Stimulated activated CD4-positive, alpha-beta T cell treated with anti-CD3 and anti-CD28 coated beads, Interleukin-15, amount 100 ng/mL, for 48 hours (primary cell): ENCODE data around the gene TNRC6A.
"Not testable (repeated sequence)": the region's sequence is repeated elsewhere in the genome, so short reads cannot be mapped to it uniquely, and the experiment has no call there.

ENCODE experiments used
- DNase-seq, 2 donors: peaks; one replicate each; pipeline ENCODE4 v3.0.0-alpha.2; 2020; ENCODE audit warnings: low read depth in 2 of 2

The TNRC6A gene

DNA sequence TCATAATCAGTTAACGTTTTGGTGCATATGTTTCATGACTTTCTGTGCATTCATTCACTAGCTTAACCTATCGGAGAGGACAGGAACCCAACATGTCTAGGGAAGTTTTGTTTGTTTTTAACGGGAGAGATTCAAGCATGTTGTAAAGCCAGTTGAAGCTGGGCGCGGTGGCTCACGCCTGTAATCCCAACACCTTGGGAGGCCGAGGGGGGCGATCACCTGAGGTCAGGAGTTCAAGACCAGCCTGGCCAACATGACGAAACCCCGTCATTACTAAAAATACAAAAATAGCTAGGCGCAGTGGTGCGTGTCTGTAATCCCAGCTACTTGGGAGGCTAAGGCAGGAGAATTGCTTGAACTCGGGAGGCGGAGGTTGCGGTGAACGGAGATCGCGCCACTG, 1.4 kb upstream of the TNRC6A start:
- no peak for DNase-seq

DNA sequence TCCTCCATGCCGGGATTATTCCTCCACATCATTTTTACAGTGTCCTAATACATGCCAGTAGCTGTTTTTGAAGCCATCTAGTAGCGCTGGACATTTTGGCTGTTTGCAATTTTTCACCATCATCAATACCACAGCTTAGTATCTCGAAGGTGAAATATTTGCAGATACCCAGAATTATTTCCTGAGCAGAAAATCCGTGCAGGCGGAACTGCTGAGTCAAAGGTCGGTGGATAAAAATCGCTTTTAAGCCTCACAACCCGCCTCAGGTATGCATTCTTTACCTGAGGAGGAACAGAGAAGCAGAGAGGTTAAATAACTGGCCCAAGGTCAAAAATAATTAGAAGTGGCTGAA, 584 bp upstream of the TNRC6A start:
- DNase-seq, result no peak

DNA sequence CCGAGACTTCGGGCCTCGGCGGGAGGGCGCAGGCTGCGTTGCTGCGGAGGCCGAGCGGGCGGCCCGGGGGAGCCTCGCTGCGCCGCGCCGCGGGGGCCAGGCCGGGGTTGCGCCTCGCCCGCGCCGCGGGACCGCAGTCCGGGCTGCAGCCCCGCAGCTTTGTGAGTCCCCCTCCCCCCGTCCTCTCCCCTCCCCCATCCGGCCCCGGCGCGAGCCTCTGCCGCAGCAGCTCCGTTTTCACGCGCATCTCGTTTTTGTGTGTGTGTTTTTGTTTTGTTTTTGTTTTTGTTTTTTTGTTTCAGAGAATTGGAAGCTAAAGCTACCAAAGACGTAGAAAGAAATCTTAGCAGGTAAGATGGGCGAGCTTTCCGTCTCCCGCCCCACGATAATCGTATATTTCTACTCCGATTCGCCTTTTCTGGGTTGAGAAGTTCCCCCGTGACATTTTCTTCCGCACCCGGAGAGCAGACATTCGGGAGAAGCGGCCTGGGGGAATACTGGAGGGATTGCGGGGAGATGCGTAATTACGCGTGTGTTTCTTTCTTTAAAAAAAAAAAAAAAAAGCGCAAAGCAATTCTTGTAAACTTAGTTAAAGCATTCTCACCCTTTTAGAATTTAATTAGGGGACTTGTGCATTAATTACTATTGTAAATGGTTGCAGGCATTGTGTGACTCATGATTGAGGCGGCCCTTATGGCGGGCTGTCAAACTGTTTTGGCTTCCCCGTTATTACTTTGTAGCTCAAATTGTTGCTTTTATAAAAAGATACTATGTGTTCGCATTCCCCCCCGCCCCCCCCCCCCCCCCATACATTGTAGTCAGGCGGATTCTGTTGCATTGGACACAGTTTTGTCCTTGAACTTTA, 732 bp downstream of the TNRC6A start:
- peak in 1 of 2 donors; percentile 8 for DNase-seq

DNA sequence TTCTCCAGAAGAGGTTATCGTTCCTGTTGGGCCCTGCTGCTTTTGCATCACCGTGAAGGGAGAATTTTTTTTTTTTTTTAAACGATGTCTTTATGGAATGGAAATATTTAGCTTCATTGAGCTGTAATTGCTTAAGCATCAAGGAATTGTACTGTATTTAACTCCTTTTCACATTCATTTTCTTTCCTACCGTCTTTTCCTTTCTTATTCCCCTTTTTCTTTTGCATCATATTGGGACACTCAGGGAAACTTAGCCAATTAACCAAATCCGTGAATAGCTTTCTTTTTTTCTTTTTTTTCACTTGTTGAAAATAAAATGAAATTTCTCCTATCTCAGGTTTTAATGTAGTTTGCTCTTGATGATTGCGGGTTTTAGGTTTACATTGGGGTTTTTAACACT, 1.5 kb downstream of the TNRC6A start:
- no peak for DNase-seq

DNA sequence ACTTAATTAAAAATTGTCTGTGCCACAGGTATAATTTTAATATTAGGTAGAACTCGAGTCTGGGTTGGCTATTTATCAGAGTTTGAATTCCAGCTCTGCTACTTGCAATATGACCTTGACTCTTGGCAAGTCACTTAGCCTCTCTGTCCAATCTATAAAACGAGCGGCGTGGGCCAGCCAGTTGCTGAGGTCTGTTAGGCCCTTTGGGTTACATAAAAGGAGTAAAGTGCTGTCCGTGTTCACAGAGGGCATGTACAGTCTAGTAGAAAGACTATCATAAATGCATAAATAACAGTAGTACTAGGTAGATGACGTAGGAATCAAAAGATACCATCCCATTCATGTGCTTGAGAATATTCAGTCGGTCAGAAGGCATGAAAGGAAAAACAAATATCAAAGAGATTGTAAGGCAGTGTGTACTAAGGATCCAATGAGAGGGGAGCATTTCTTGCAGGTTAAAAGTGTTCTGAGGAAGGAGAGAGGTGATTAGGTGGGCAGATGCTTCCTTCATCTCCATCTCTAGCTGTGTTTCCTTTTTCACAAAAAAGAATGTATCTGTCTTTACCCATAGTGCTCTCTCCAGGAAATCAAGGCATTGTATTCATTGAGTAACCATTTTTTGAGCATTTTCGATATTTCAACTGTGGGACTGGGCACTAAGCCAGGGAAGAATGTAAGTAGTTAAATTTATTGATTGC, 2.4 kb downstream of the TNRC6A start:
- no peak for DNase-seq

DNA sequence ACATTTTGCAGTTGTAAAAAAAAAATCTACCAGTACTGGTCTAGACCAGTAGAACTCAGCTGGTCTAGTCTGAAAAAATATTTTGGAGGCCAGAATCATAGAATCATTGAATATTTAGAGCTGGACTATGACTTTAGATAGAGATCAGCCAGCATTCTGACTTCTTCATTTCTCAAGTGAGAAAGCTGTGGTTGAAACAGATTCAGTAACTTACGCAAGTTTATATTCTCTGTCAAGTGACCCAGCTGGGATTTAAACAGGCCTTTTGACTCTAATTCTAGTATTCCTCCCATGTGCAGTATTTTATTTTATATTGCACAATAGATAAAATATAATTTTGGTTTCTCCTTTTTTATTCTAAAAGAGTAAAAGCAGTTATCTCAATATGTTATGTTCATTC, 4.9 kb downstream of the TNRC6A start:
- DNase-seq, result no peak

DNA sequence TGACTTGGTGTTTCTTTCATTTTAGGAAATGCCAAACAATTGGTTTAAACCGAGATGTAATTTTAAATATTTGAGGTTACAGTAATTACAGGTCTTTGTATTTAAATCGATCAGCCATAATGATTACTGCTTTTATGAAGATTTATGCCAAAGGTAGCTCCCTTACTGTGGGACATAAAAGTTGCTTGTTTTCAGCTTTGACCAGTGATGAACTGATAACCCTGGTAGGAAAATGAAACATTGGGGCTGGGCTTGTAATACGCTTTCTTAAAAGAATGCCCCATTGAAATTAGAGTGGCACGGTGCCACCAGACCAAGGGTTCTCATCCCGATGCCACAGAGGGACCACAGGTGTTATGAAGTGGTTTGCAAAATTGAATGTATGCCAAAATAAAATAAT, 7.3 kb downstream of the TNRC6A start:
- no peak for DNase-seq

DNA sequence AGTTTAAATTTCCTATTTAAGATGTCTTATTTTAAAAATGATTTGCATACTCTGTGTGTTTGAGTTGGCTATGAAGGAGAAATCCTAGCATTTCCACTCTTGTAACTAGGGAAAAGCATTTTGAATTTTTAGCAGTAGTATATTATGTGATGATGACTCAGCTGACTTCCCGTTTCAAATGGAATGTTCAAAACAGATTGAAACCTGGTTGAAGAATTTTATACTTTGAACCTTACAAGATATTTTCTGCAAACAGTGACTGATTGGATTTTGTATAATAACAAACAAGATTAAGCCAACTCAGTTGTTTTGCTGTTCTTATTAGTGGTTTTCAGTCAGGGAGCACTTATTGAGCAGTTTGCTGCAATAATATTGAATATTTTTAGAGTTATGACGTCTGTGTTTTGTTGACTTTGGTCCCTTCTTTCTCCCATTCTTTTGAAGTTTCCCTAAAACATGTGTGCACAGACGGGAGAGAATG, 8.0 kb downstream of the TNRC6A start:
- no peak for DNase-seq

DNA sequence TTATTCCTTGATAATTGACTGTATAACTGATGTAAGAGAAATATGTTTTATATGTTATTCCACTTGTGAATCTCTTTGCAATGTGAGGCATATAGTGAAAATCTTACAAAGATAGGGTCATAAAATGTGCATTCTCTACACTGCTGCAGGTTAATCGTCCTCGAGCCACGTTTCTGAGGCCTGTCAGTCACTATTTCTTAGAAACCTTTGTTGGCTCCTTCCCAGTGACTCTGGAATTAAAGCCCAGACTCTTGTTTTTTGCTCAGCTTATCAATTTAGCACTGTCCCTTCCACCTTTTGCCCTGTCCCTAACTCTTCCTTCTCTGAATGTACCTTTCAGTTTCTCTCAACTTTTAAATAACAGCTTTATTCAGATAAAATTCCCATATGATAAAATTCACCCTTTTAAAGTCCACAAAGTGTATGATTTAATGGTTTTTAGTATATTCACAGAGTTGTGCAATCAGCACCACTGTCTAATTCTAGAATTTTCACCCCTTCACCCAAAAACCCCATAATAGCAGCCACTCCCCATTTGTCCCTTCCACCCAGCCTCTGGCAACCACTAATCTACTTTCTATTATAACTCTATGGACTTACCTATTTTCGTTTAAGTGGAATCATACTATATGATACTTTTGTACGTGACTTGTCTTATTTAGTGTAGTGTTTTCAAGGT, 8.6 kb downstream of the TNRC6A start:
- DNase-seq, result no peak

DNA sequence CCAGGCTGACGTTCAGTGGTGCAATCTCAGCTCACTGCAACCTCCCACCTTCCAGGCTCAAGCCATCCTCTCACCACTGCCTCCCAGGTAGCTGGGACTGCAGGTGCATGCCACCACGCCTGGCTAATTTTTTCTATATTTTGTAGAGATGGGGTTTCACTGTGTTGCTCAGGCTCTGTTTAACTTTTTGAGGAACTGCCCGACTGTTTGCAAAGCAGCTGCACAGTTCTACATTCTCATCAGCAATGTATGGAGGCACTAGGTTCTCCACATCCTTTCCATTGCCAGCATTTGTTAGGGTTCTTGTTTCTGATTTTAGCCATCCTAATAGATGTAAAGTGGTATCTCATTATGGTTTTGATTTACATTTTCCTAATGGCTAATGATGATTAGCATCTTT, 9.4 kb downstream of the TNRC6A start:
- no peak for DNase-seq

DNA sequence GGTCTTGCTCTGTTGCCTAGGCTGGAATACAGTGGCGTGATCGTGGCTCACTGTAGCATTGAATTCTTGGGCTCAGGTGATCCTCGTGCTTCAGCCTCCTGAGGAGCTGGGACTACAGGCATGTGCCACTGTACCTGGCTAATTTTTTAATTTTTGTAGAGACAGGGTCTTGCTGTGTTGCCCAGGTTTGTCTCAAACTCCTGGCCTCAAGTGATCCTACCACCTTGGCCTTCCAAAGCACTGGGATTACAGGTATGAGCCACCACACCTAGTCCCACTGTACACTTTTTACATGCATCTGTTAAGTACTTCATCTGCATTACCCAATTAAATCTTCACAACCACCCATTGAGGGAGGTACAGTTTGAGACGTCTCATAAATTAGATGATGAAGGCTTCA, 12.4 kb downstream of the TNRC6A start:
- no peak for DNase-seq

DNA sequence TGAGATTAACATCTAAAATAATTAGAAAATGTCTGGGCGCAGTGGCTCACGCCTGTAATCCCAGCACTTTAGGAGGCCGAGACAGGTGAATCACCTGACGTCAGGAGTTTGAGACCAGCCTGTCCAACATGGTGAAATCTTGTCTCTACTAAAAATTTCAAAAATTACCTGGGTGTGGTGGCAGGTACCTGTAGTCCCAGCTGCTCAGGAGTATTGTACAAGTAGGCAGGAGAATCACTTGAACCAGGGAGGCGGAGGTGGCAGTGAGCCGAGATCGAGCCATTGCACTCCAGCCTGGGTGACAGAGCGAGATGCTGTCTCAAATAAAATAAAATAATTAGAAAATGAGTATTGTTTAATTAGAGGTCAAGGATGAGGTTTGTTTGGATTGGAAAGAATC, 13.2 kb downstream of the TNRC6A start:
- not testable (repeated sequence) for DNase-seq

DNA sequence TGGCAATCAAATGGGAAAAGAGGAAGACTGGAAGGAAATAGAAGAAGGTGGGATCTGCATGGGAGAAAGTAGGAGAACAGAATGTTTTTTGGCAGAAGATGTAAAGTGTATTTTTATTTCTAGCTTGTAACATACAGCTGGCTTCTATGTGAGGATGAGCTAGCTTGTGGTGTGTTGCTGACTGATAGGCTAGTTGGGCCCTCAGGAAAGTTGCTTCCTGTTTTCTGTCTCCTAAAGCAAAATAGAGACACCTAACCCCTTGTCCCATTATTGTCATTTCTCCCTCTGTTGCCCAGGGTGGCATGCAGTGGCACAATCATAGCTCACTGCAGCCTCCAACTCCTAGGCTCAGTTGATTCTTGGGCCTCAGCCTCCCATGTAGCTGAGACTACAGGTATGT, 15.9 kb downstream of the TNRC6A start:
- no peak for DNase-seq

DNA sequence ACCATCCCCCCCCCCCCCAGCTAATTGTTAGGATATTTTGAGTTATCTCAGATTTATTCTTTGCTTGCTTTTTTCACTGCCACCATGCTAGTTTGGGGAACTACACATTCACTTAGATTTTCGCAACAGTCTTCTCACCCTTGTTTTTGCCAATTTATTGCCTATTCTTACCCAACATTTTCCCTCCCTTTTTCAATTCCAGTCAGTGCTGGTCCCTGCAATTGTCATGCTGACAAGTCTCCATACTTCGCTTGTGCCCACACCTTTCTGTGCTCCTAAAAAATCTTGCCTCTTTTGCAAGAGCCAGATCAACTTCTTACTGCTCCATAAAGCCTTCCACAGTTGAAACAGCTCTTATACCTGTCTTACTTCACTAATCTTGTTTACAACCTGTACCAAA, 16.3 kb downstream of the TNRC6A start:
- DNase-seq, result no peak

DNA sequence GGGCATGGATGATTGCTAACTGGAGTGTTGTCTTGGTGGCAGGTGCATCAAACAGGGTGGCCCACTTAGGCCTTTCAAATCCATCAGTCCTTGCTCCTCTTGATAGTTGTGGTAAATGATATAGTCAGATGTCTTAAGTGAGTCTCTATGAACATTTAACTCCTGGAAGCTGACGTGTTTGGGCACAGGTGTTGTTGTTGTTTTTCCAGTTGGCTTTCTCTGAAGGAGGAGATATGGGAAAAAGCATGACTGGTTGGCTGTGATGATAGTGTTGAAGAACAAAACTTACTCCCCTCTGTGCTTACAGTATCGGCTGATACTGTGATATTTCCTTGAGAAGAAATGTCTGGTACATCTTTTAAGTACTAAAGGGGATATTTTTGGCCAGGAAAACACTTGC, 18.0 kb downstream of the TNRC6A start:
- DNase-seq, result no peak

DNA sequence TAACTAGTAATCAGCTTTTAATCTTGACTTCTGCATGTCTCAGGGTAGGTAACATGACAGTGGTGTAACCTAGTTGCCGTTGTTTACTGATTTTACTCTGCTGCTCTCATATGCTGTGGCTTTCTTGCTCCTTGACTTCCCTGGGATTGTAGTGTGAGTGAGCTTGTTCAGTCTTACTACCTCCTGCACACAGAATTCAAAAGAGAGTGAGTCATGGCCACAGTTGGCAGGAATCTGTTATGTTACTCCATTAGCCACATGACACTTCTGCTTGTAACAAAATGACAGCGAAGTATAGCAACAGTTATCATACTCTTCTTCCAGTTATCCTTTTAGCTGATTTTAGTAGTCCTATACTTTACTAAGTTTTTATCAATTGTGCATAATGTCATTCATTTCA, 18.8 kb downstream of the TNRC6A start:
- DNase-seq, result no peak

DNA sequence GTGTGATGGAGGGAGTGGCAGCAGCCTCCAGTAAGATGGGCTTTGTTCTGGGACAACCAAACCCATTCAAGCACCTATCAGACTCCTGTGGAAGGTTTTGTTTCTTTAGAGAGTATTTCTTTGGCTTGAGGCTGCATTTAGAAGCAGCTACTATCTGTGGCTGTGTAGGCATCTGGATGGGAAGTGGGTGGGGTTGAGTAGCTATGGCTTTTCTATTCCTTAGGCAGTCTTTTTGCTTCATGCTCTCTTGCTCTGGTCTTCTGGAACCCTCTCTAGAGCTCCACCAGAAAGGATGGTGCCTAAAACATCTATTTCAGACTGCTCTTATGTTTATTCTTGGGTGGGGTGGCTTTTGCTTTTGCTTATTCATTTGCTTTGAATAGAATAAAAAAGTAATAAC, 19.9 kb downstream of the TNRC6A start:
- DNase-seq, result no peak

DNA sequence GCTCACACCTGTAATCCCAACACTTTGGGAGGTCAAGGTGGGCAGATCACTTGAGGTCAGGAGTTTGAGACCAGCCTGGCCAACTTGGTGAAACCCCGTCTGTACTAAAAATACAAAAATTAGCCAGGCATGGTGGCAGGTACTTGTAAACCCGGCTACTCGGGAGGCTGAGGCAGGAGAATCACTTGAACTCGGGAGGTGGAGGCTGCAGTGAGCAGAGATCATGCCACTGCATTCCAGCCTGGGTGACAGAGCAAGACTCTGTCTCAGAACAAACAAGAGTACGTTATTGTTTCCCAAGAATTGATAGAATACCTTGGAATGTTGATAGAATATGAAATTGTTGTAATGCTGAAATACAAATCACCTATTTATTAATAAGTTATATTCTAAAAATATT, 20.4 kb downstream of the TNRC6A start:
- not testable (repeated sequence) for DNase-seq

DNA sequence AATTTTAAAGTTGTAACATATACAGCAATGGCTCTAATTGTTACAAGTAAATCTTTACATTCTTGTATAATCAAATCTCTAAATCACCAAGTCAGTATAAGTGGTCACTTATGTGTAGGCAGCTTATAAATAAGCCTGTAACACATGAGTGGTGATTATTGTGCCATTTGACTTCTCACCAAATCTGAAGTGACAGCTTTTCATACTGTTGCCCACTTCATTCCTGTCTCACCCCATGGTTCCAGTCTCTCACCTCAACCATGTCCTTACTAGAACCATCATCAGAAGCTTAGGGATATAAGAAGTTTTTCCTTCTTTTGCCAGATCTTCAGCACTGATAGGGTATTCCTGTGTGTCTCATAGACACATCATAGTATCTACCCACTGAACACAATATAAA, 23.5 kb downstream of the TNRC6A start:
- DNase-seq, result no peak

DNA sequence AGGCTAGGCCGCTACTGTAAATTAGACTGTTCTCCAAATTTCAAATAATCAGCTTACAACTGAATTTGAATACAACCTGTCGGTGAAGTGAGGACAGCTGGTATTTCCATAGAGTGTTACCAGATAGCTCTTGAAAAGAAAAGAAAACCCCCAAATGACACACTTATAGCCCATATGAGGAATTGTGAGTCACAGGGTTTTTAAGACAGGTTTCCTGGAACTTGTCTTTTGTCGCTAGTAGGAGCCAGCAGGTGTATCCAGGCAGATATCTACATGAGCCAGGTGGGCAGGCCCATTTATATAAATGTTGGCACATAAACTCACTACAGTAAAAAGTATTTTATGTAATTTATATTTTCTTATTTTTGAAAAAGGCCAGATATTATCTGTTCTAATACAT, 24.0 kb downstream of the TNRC6A start:
- DNase-seq, result no peak

DNA sequence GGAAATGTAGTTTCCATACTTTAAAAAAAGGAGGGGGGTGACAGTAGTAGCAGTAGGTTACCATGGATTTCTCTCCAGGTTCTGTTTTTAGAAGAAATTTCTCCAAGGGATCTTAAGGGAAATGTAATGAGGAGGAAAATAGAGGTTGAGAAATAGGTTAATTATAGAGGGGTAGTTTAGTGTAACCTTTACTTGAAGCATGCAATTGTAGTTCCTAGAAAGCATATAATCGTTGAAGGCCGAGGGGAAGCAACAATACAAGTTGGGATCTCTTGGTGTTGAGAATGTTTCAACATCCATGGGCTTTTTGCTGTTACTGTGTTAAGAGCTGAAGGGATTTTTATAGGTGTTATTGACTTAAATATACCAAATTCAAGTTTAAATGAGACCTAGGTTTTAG, 25.1 kb downstream of the TNRC6A start:
- DNase-seq, result no peak

DNA sequence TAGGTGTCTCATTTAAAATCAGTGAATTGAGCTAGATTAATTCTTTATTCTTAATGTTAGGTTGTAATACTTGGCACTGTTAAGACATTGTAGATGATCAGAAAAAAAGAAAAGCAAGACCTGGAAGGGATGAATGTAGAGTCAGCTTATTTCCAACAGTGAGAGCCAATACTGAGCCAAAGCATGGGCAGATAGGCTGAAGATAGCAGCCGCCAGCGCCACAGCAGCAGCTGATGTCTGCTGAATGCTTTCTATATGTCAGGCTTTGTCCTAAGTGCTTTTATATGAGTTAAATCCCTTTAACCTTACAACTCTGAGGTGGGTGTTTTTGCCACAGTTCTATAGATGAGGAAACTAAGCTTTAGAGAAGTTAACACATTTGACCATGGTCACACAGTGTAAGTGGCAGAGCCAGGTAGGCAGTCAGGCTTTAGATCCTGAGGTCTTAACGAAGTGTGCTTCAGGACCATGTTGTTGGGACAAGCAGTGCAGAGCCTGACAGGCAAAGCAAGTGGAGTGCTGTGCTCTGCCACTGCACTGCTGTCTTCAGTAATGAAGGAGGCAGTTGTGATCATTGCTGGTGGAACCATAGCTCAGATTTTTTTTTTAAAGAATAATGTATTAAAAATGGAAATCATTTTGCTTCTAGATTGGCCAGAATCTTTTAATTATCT, 25.9 kb downstream of the TNRC6A start:
- no peak for DNase-seq
